ENCODE results near the gene POT1. TPM values are rescaled to one million over a fixed set of nuclear protein-coding genes. Genes with fewer than 3 reads are reported as not detected.
"Not testable (repeated sequence)": the region's sequence is repeated elsewhere in the genome, so short reads cannot be mapped to it uniquely, and the experiment has no call there.

The POT1 gene, protein sequence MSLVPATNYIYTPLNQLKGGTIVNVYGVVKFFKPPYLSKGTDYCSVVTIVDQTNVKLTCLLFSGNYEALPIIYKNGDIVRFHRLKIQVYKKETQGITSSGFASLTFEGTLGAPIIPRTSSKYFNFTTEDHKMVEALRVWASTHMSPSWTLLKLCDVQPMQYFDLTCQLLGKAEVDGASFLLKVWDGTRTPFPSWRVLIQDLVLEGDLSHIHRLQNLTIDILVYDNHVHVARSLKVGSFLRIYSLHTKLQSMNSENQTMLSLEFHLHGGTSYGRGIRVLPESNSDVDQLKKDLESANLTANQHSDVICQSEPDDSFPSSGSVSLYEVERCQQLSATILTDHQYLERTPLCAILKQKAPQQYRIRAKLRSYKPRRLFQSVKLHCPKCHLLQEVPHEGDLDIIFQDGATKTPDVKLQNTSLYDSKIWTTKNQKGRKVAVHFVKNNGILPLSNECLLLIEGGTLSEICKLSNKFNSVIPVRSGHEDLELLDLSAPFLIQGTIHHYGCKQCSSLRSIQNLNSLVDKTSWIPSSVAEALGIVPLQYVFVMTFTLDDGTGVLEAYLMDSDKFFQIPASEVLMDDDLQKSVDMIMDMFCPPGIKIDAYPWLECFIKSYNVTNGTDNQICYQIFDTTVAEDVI
- 19.3 TPM for total RNA-seq

DNA sequence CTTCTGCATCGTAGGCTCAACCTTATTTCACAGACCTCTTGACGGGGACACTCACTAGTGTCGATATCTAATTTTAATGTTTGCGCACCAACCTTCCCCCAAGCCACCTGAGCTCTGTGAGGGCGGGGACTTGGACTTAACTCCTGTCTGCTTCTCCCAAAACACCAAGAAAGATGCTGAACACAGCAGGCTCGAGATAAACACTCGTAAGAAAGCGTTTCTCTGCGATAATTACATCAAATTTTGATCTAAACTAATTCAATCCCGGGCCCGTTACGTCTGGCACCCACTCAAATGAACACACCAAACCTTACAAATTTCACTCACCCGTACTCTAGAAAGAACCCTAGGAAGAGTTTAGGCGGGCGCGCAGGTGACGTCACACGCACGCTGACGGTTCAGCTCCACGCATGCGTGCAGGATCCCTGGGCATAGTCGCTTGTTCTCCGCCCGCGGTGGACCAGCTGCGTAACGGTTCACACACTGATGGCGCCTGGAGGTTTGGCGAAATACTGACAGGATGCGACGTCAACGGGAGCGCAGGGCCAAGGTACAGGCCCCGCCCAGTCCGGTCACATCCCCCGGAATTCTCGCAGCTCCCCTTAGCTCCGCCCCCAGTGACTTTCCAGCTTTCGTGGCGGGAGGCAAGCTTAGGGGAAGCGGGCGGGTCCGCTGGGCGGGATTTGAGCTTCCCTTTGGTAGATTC is at the start of gene POT1:
POT1 (minus strand) TSS at position 359 of the 706 bp plus-strand sequence. CDS start 32,652 bp downstream, outside the sequence.
- peak; percentile 99 for DNase-seq (ENCODE audit: low spot score)

DNA sequence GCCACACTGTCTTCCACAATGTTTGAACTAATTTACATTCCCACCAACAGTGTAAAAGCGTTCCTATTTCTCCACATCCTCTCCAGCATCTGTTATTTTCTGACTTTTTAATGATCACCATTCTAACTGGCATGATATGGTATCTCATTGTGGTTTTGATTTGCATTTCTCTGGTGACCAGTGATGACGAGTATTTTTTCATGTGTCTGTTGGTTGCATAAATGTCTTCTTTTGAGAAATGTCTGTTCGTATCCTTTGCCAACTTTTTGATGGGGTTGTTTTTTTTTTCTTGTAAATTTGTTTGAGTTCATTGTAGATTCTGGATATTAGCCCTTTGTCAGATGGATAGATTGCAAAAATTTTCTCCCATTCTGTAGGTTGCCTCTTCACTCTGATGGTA is 45.5 kb upstream of the POT1 start:
- DNase-seq (ENCODE audit: low spot score) = not testable (repeated sequence)

DNA sequence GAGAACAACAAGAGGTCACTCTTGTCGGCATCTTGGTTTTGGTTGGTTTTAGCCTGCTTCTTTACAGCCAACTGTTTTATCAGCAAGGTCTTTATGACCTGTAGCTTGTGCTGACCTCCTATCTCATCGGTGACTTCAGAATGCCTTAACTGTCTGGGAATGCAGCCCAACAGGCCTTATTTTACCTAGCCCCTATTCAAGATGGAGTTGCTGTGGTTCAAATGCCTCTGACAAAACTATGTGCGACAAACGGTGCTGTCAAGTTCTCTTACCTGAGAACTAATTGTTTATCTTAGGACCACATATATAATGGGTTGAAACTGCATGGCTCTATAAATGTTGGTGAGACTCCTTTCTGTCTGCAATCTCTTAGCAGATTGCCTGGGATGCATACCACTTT is 35.9 kb upstream of the POT1 start:
- no peak for DNase-seq (ENCODE audit: low spot score)

DNA sequence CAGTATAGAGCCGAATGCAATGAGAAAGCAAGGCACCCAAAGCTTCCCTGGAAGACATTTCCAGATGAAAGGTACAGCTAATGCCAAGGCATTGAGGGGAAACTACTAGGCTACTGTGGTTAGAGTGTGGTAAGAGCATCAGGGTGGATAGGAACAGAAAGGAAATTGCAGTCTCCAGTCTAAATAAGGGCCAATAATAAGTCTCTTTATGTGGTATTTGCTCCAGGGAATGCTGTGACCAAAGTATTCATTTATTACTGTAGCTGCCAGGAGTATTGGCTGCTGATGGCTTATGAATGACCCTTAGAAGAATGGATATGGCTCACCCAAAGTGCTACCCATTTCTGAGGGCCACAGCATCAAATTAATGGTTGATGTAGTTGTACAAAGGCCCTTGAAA is 30.1 kb upstream of the POT1 start:
- DNase-seq (ENCODE audit: low spot score) = no peak

DNA sequence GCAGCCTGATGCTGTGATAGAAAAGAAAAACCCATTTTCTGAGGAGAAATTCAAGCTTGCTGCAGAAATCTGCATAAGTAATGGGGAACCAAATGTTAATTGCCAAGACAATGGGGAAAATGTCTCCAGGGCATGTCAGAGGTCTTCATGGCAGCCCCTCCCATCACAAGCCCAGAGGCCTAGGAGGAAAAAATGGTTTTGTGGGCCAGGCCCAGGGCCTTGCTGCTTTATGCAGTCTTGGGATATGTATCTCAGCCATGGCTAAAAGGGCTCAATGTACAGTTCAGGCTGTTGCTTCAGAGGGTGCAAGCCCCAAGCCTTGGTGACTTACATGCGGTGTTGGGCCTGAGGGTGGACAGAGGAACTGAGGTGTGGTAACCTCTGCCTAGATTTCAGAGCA is 28.3 kb upstream of the POT1 start:
- not testable (repeated sequence) for DNase-seq (ENCODE audit: low spot score)

DNA sequence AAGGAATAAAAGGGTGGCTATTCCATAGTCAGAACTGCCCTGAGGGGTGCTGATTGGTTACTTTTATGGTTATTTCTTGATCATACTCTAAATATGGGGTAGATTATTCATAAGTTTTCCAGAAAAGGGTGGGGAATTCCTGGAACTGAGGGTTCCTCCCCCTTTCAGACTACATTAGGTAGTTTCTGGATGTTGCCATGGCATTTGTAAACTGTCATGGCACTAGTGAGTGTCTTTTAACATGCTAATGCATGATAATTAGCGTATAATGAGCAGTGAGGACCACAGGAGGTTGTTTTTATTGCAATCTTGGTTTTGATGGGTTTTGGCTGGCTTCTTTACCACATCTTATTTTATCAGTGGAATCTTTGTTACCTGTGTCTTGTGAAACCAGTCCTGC is 26.5 kb upstream of the POT1 start:
- no peak for DNase-seq (ENCODE audit: low spot score)

DNA sequence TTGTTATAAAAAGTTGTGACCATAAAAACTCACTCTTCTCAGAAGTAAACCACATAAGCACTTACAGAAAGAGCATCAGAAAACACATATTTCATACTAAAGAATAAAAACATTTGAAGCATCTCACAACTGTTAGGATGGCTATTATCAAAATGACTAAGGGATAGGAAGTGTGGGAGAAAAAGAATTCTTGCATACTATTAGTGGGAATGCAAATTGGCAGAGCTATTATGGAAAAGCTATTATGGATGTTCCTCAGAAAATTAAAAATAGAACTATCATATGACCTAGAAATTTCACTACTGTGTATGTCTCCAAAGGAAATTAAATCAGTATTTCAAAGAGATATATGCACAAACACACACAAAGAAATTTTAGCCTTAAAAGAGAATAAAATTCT is 25.2 kb upstream of the POT1 start:
- no peak for DNase-seq (ENCODE audit: low spot score)

DNA sequence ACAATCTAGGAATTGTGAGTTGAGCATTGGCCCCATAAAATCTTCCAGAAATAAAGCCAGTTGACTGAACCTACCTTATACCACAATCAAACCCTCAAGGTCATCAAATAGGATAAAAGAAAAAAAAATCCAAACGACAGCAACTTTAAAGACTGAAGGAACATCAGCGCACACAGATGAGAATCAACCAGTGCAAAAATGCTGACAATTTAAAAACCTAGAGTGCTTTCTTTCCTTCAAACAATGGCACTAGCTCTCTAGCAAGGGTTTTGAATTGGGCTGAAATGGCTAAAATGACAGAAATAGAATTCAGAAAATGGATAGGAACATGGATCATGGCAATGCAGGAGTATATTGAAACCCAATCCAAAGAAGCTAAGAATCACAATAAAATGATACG is 16.1 kb upstream of the POT1 start:
- no peak for DNase-seq (ENCODE audit: low spot score)

DNA sequence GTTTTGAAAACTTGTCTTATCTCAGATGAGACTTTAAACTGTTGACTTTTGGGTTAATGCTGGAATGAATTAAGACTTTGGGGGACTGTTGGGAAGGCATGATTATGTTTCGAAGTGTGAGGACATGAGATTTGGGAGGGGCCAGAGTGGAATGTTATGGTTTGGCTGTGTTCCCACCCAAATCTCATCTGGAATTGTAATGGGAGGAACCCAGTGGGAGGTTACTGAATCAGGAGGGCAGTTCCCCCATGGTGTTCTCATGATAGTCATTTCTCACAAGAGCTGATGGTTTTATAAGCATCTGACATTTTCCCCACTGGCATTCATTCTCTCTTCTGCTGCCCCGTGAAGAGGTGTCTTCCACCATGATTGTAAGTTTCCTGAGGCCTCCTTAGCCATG is 13.8 kb upstream of the POT1 start:
- no peak for DNase-seq (ENCODE audit: low spot score)

DNA sequence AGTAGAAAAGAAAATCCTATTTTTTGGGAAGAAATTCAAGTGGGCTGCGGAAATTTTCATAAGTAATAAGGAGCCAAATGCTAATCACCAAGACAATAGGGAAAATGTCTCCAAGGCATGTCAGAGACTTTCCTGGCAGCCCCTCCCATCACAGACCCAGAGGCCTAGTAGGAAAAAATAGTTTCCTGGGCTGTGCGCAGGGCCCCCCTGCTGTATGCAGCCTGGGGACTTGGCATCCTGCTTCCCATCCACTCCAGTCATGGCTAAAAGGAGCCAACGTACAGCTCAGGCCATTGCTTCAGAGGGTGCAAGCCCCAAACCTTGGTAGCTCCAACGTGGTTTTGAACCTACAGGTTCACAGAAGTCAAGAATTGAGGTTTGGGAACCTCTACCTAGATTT is 12.8 kb upstream of the POT1 start:
- no peak for DNase-seq (ENCODE audit: low spot score)

DNA sequence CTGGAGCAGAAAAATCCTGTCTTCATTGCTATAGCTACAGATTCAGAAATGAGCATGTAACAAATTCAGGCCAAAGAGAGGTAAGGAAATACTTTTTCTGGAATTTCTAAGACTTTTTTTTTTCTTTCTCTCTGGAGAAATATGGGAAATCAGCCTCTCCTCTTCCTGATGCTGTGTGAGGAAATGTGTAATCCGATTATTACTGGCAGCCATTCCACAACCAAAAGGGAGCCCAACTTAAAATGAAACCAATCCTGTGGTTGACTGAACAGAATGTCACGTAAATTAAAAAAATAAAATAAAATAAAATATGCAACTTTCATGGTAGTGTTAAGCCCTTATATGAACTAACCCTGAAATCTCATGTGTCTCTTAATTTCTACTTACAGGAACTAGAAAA is 10.7 kb upstream of the POT1 start:
- DNase-seq (ENCODE audit: low spot score) = no peak

DNA sequence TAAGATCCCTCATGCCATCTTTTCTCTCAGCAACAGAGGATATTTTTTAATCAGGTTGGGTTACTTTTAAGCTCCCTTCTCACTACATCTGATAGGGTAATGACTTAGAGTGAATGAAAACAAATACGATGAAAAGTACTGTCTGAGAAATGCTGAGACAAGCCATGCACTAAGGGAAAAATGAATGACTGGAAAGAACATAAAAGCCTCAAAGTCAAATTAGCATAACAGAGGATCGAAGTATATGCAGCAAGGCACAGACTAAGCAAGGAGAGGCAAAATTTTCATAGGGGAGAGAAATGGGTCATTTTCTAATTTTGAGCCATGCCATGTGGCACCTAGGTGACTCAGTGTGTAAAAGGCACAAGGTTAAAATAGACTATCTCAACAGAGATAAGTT is 8.5 kb upstream of the POT1 start:
- DNase-seq (ENCODE audit: low spot score) = no peak

DNA sequence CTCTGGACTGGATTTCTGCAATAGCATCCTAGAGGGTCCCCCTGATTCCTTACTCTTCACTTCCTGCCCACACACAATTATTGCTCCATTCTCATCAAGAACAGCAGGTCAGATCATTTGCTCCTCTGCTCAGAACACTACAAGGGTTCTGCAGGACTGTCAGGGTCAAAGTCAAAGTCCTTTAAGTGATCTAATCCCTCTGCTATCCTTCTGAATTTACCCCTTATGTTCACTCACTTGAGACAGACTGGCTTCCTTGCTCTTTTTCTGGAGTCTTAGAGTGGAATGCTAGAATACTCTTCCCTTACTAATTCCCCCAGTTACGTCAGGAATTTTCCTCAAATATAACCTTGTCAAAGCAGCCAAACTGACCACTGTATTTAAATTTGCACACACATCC is 7.5 kb upstream of the POT1 start:
- no peak for DNase-seq (ENCODE audit: low spot score)

DNA sequence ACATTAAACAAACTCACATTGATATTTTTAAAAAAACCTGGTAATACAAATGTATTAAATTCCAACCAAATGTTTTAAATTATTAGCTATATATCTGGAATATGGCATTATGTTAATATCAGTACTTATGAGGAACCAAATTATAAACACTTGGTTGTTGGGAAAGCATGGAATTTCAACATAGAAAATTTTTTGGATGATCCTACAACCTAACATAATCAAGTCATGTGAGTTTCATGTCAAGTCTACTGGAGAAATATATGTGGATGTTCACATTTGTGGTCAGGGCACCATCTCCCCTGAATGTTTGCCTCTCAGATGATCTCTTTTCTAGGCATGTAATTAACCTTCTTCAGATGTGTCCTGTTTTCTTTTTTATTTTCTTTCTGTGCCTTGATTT is 5.2 kb upstream of the POT1 start:
- no peak for DNase-seq (ENCODE audit: low spot score)

DNA sequence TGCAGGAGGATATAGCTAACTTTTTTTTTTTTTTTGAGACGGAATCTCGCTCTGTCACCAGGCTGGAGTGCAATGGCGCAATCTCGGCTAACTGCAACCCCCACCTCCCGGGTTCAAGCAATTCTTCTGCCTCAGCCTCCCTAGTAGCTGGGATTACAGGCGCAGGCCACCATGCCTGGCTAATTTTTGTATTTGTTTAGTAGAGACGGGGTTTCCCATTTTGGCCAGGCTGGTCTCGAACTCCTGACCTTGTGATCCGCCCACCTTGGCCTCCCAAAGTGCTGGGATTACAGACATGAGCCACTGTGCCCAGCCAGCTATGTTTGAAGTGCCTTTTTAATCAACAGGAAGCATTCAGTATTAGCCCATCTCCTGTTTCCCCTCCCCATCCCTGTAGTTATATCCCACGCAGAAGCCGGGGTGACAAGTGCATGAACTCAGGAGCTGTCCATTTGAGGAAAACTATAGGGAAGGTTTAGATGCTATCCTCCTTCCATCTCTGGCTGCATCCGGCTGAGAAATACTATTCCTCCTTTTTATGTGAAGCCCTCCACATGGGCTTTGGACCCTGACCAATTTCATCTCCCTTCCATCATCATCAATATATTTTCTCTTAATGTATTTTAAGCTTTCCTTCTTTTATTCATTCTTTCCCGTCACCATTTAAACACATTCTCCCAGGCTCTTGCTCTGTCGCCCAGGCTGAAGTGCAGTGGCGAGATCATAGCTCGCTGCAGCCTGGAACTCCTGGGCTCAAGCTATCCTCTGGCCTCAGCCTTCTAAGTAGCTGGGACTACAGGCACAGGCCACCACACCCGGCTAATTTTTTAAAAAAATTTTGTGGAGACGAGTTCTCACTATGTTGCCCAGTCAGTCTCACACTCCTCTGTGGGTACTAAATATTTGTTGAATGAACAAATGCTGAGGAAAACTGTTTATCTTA is 1.3 kb upstream of the POT1 start:
- no peak for DNase-seq (ENCODE audit: low spot score)

DNA sequence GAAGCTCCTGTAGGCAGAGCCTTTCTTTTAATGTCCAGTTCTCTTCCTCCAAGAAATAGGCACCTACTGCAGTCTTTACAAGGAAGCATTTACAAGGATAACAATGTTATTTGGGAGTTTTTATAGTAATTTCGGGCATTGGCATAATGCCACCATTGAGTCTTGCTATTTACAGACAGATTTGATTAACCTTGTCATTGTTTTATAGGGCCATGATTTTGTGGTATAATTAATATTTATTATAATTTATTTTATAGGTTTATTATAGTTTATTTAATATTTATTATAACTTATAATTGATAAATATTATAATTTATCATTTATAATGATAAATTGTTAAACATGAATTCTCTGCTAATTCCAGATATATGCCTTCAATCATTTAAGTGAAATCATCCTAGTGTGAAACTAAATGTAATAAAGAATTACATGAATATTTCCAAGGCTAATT is 573 bp upstream of the POT1 start:
- DNase-seq (ENCODE audit: low spot score) = no peak

DNA sequence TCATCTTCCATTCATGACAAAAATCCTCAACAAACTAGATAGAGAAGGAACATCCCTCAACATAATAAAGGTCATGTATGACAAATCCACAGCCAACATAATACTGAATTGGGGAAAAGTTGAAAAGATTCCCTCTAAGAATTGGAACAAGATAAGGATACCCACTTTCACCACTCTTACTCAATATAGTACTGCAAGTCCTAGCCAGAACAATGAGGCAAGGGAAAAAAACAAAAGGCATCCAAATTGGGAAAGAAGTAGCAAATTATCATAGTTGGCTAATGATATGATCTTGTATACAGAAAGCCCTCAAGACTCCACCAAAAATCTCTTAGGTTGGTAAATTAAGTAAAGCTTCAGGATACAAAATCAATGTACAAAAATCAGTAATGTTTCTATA is 4.7 kb downstream of the POT1 start:
- no peak for DNase-seq (ENCODE audit: low spot score)

DNA sequence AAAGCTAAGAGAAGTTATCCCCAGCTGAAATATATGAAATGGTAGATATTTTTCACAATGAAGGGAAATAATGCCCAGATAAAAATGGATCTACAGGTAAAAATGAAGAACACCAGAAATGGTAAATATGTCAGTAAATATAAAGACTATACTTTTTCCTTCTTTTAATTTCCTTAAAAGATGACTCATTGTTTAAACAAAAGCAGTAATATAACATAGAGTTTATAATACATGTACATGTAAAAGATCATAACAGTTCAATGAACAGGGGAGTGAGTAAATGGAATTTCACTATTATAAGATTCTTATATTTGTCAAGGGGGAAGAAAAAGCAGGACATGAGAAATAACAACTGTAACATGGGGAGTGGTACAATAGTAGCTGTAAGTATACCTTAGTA is 7.4 kb downstream of the POT1 start:
- DNase-seq (ENCODE audit: low spot score) = no peak

DNA sequence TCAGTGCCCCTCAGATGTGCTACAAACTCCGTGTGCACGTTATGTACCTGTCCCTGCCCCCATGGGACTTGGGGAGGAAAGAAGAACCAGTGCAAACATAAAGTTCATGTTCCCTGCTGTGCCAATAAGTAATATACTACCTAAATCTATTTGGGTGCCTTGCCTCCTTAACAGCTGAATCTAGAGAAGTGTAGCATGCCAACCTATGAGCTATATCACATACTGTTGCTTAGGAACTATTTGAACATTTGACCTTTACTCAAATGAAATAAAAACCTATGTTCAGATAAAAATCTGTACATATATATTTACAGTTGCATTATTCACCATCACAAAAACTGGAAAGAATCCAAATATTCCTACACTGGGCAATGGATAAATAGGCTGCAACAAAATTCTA is 9.8 kb downstream of the POT1 start:
- DNase-seq (ENCODE audit: low spot score) = no peak

DNA sequence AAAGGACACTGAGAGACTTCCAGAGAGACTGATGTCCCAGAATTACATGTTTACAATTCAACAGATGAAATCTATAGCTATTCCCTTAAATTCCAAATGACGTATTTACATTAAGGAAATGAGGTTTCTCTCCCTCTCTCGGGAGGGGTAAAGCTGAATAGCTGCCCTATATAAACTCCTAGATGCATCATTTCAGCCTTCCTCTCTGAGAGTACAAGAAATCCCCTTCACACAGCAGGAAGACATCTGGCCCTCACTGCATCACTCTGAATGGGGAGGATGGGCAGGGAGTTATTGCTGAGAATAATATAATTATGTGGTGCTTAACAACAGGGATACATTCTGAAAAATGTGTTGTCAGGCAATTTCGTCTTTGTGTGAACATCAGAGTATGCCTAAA is 11.0 kb downstream of the POT1 start:
- DNase-seq (ENCODE audit: low spot score) = no peak

DNA sequence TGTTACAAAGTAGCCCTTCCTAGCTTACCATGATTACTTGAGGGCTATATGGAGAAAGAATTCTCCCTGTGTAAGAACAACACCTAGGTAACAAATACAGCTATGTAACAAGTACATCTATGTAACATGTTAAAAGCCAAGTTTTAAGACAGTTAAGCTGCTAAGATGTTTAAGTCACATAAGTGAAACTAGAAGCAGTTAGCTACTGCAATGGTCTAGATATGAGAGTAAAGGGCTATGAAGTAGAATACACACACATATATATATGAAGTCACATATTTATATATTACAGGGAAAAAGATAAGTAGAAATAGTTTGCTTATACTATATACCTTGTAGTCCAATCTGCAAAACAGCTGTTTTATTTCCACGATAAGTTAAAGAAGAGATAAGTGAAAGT is 14.4 kb downstream of the POT1 start:
- no peak for DNase-seq (ENCODE audit: low spot score)

DNA sequence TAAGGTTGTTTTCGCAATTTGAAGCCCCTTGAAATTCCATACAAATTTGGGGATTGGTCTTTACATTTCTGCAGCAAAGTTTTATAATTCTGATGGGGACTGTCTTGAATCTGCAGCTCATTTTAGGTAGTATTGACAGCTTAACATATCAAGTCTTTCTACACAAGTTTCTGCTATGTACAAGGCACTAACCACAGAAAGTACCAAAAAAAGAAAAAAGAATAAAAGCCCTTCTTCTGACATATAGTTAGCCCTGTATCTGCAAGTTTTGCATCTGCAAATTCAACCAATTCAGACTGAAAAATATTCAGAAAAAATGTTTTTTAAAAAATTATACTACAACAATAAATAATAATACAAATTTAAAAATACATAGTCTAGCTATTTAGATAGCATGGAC is 15.3 kb downstream of the POT1 start:
- DNase-seq (ENCODE audit: low spot score) = no peak
